ENCODE data around the gene POLR2E. TPM values are rescaled to one million over a fixed set of nuclear protein-coding genes. Genes with fewer than 3 reads are reported as not detected.
A peak's percentile ranks its signal among the peaks of the same experiment; 100 is the strongest.

POLR2E gene
- total and polyA plus RNA-seq, 10 of the 15 experiments (the other 5 are each of a cell fraction or from before 2014, with no cell fraction given), result 4.0 to 487 (median 200) TPM

DNA sequence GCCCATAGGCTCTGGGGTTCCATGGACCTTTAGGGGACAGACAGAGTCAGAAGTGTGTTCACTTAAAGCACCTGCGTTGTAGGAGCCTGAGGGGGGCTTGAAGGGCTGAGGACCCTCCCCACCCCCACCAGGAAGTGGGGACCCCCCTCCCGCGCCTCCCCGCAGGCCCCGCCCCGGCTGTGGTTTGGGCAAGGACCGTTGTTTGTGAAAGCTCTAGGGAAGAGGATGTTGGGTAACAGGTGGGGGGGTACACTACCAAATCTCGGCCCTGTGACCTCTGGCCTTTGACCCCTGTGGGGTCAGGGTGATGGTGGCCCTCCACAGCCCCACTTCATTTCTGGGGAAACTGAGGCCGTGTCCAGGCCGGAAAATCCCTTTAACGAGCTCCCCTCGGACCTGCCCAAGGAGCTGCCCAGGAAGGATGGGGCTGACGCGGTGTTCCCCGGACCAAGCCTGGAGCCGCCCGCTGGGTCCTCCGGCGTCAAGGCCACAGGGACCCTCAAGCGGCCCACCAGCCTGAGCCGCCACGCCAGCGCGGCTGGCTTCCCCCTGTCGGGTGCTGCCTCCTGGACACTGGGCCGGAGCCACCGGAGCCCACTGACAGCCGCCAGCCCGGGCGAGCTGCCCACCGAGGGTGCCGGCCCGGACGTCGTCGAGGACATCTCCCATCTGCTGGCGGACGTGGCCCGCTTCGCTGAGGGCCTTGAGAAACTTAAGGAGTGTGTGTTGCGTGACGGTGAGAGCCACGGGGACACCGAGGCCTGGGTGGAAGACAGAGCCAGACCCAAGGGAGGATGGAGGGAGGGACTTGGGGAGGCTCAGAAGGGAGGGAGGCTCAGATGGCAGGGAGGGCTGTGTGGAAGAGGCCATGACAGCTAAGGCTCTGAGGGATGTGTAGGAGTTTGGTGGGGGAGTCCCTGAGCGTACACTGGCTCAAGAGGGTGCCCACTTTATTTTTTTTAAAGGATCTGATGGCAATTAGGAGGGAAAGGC is 26.9 kb downstream of the POLR2E start:
- Histone ChIP-seq H3K4me3 (peak overlapping the region; percentile 98), H3K4me1 (ENCODE audit: control insufficient read depth, insufficient read depth, low read length) (peaks cover 17% of the 10 kb centered on the region), H2AFZ (ENCODE audit: control insufficient read depth, low read depth, low read length) (no peak overlapping the region), H3K4me2 (ENCODE audit: control insufficient read depth, insufficient read depth) (peak overlapping the region; percentile 85), H3K36me3 (ENCODE audit: control insufficient read depth in 2 of 2, insufficient read depth in 2 of 2, low read length in 1 of 2) (peaks cover 7 to 12% of the 10 kb centered on the region in 2 experiments; a peak in 3 of 4 replicates), H3K79me2 (ENCODE audit: control insufficient read depth, insufficient read depth, low read length) (peaks cover 44% of the 10 kb centered on the region), H3K9ac (ENCODE audit: control insufficient read depth, insufficient read depth, low read length) (peak overlapping the region; percentile 90), H3K27me3 (replicated peaks in 1 of 2; ENCODE audit: control insufficient read depth in 2 of 2, insufficient read depth in 2 of 2, low read length in 1 of 2) (no peaks in the 10 kb centered on the region), H3K9me3 (replicated peaks; ENCODE audit: control insufficient read depth, insufficient read depth, low read length) (no peaks in the 10 kb centered on the region), H3K27ac (ENCODE audit: control insufficient read depth, insufficient read depth) (peak overlapping the region; percentile 95), H4K20me1 (ENCODE audit: control insufficient read depth, insufficient read depth) (no peaks in the 10 kb centered on the region)
- DNase-seq (ENCODE audit: low read depth, low spot score) (no peak), ATAC-seq (peak; percentile 24), FAIRE-seq (peak; percentile 57)
- in situ Hi-C loops (cut with MboI) (no loop called here), intact Hi-C loops (cut with micrococcal nuclease; ENCODE audit: unreplicated experiment) (loop anchor here (1.0 to 2.0 kb wide), 2 partner anchors 34 to 47 kb away; partner anchors contain the start of genes GPX4, RNU6-2 and TMEM259)
- POLR2A ChIA-PET, result interaction anchor here (0.5 to 3.0 kb wide), 16 partner anchors 8 to 434 kb away, joined by 3 to 45 read pairs (median 4); partner anchors contain the start of genes ABCA7, CIRBP, CNN2 and GPX4
- SMC1A ChIA-PET (ENCODE audit: uncharacterized antibody, unreplicated experiment), result interaction anchor here (1.0 to 1.7 kb wide), 7 partner anchors 8 to 62 kb away, joined by 3 to 12 read pairs (median 3); partner anchors contain the start of gene GPX4
- CTCF ChIA-PET, result interaction anchor here (1.8 to 2.2 kb wide), 3 partner anchors 11 to 45 kb away, joined by 5 to 14 read pairs (median 9); no protein-coding TSS in a partner anchor
- BruUV-seq (replicated peaks), result no TSS peak
- under 1% methylated on average over 45 of the region's 45 CpGs for WGBS (ENCODE audit: insufficient coverage, insufficient replicate concordance, low lambda C conversion rate, missing lambda C conversion rate)
- RAD21 ChIA-PET (ENCODE audit: unreplicated experiment), result interaction anchor here (1.1 to 2.4 kb wide), 15 partner anchors 8 to 198 kb away, joined by 3 to 19 read pairs (median 5); partner anchors contain the start of genes ATP5F1D, CNN2 and RNU6-2
- TF ChIP-seq BACH1 (IDR thresholded peaks at IDR 0.05; ENCODE audit: borderline replicate concordance) (no peak), BHLHE40 (IDR thresholded peaks at IDR 0.05; ENCODE audit: borderline replicate concordance in 1 of 2, low read depth in 2 of 2, low read length in 1 of 2) (0 out of 4 replicates have a peak, but pooled peaks of 1 of the 2 experiments have one; percentile 20), BMI1 (IDR thresholded peaks at IDR 0.05; ENCODE audit: borderline replicate concordance) (no peak), ZZZ3 (IDR thresholded peaks at IDR 0.05; ENCODE audit: control insufficient read depth, insufficient read length, low read depth) (no peak), DPF2 (IDR thresholded peaks at IDR 0.05) (peak; percentile 43; the same call in 1 of the 2 replicates), PML (IDR thresholded peaks at IDR 0.05; ENCODE audit: low read length) (no peak)
- TF ChIP-seq, protein P1, sequence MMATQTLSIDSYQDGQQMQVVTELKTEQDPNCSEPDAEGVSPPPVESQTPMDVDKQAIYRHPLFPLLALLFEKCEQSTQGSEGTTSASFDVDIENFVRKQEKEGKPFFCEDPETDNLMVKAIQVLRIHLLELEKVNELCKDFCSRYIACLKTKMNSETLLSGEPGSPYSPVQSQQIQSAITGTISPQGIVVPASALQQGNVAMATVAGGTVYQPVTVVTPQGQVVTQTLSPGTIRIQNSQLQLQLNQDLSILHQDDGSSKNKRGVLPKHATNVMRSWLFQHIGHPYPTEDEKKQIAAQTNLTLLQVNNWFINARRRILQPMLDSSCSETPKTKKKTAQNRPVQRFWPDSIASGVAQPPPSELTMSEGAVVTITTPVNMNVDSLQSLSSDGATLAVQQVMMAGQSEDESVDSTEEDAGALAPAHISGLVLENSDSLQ (IDR thresholded peaks at IDR 0.05), result no peak
- TF ChIP-seq, protein P2, sequence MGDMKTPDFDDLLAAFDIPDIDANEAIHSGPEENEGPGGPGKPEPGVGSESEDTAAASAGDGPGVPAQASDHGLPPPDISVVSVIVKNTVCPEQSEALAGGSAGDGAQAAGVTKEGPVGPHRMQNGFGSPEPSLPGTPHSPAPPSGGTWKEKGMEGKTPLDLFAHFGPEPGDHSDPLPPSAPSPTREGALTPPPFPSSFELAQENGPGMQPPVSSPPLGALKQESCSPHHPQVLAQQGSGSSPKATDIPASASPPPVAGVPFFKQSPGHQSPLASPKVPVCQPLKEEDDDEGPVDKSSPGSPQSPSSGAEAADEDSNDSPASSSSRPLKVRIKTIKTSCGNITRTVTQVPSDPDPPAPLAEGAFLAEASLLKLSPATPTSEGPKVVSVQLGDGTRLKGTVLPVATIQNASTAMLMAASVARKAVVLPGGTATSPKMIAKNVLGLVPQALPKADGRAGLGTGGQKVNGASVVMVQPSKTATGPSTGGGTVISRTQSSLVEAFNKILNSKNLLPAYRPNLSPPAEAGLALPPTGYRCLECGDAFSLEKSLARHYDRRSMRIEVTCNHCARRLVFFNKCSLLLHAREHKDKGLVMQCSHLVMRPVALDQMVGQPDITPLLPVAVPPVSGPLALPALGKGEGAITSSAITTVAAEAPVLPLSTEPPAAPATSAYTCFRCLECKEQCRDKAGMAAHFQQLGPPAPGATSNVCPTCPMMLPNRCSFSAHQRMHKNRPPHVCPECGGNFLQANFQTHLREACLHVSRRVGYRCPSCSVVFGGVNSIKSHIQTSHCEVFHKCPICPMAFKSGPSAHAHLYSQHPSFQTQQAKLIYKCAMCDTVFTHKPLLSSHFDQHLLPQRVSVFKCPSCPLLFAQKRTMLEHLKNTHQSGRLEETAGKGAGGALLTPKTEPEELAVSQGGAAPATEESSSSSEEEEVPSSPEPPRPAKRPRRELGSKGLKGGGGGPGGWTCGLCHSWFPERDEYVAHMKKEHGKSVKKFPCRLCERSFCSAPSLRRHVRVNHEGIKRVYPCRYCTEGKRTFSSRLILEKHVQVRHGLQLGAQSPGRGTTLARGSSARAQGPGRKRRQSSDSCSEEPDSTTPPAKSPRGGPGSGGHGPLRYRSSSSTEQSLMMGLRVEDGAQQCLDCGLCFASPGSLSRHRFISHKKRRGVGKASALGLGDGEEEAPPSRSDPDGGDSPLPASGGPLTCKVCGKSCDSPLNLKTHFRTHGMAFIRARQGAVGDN (IDR thresholded peaks at IDR 0.05), result peak; percentile 99
- TF ChIP-seq, protein P3, sequence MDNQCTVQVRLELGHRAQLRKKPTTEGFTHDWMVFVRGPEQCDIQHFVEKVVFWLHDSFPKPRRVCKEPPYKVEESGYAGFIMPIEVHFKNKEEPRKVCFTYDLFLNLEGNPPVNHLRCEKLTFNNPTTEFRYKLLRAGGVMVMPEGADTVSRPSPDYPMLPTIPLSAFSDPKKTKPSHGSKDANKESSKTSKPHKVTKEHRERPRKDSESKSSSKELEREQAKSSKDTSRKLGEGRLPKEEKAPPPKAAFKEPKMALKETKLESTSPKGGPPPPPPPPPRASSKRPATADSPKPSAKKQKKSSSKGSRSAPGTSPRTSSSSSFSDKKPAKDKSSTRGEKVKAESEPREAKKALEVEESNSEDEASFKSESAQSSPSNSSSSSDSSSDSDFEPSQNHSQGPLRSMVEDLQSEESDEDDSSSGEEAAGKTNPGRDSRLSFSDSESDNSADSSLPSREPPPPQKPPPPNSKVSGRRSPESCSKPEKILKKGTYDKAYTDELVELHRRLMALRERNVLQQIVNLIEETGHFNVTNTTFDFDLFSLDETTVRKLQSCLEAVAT (IDR thresholded peaks at IDR 0.05), result no peak

Data from GM12878 (cell line).